ENCODE results near the gene LRRFIP1. TPM values are rescaled to one million over a fixed set of nuclear protein-coding genes. Genes with fewer than 3 reads are reported as not detected.

LRRFIP1 gene
- total and polyA plus RNA-seq, 10 donors = 40.4 to 164 (median 124) TPM

DNA sequence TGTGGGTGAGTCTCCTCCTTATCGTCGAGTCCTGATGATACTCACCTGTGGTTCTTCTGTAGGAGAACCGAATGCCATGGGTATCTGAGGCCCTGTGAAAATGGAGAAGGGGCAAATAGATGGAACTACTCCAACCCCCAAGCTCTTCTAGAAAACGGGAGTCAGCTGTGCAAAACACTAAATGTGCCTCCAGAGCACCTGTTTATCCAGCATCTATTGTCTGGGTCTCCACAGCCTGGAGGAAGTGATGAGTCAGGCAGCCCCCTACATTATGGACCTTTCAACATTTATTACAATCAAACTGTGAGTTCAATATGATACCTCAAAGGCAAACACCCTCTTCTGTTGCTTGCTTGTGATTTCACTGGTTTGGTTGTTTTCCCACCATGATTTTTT lies 9.8 kb upstream of the LRRFIP1 start:
- peaks cover 14 to 48% (median 36%) of the 10 kb centered on the region in 6 donors for H3K4me1 ChIP-seq
- WGBS, 5 donors = 24 to 38% (median 32%) methylated on average over 4 of the region's 4 CpGs
- peak overlapping the region; percentile 10 to 84 (median 74) for H3K27ac ChIP-seq
- DNase-seq = no peak
- H3K27me3 ChIP-seq (replicated peaks in 1 of 7) = no peaks in the 10 kb centered on the region
- intact Hi-C loops (cut with DNase I; ENCODE audit: low total_unique reads) = no loop called here
- TF ChIP-seq POLR2A (IDR thresholded peaks at IDR 0.05) (no peak), POLR2AphosphoS5 (IDR thresholded peaks at IDR 0.05) (no peak)
- TF ChIP-seq, protein P1, sequence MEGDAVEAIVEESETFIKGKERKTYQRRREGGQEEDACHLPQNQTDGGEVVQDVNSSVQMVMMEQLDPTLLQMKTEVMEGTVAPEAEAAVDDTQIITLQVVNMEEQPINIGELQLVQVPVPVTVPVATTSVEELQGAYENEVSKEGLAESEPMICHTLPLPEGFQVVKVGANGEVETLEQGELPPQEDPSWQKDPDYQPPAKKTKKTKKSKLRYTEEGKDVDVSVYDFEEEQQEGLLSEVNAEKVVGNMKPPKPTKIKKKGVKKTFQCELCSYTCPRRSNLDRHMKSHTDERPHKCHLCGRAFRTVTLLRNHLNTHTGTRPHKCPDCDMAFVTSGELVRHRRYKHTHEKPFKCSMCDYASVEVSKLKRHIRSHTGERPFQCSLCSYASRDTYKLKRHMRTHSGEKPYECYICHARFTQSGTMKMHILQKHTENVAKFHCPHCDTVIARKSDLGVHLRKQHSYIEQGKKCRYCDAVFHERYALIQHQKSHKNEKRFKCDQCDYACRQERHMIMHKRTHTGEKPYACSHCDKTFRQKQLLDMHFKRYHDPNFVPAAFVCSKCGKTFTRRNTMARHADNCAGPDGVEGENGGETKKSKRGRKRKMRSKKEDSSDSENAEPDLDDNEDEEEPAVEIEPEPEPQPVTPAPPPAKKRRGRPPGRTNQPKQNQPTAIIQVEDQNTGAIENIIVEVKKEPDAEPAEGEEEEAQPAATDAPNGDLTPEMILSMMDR (IDR thresholded peaks at IDR 0.05 in 8 of 11, conservative IDR thresholded peaks at IDR 0.05 in 3 of 11) = no peak
- no peaks in the 10 kb centered on the region for H3K36me3 ChIP-seq
- no peak overlapping the region for H3K4me3 ChIP-seq
- H3K9me3 ChIP-seq = no peaks in the 10 kb centered on the region

DNA sequence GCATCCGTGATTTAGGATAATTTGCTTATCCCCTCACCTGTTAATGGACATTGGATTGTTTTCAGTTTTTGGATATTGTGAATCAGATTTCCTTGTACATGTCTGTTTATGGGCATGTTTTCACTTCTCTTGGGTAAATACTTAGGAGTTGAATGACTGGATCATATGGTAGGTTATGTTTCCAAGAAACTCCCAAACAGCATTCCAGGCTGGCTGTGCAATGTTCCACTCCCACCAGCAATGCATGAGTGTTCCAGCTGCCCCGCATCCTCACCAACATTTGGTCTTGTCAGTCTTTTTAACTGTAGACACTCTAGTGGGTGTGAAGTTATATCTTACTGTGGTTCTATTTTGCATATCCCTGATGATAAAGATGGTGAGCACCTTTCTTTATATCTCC lies 8.9 kb upstream of the LRRFIP1 start:
- DNase-seq = no peak
- Histone ChIP-seq H3K27ac (peak overlapping the region in 6 of 8 donors; percentile 10 to 84 (median 78)), H3K36me3 (no peaks in the 10 kb centered on the region), H3K4me1 (peaks cover 14 to 48% (median 36%) of the 10 kb centered on the region in 6 donors), H3K4me3 (no peak overlapping the region), H3K27me3 (replicated peaks in 1 of 7) (no peaks in the 10 kb centered on the region), H3K9me3 (no peaks in the 10 kb centered on the region)
- intact Hi-C loops (cut with DNase I; ENCODE audit: low total_unique reads) = no loop called here
- WGBS, 5 donors = 74 to 85% (median 82%) methylated on average over 2 of the region's 2 CpGs
- TF ChIP-seq POLR2AphosphoS5 (IDR thresholded peaks at IDR 0.05) (peak in 1 of 3 donors; percentile 80), POLR2A (IDR thresholded peaks at IDR 0.05) (no peak)

DNA sequence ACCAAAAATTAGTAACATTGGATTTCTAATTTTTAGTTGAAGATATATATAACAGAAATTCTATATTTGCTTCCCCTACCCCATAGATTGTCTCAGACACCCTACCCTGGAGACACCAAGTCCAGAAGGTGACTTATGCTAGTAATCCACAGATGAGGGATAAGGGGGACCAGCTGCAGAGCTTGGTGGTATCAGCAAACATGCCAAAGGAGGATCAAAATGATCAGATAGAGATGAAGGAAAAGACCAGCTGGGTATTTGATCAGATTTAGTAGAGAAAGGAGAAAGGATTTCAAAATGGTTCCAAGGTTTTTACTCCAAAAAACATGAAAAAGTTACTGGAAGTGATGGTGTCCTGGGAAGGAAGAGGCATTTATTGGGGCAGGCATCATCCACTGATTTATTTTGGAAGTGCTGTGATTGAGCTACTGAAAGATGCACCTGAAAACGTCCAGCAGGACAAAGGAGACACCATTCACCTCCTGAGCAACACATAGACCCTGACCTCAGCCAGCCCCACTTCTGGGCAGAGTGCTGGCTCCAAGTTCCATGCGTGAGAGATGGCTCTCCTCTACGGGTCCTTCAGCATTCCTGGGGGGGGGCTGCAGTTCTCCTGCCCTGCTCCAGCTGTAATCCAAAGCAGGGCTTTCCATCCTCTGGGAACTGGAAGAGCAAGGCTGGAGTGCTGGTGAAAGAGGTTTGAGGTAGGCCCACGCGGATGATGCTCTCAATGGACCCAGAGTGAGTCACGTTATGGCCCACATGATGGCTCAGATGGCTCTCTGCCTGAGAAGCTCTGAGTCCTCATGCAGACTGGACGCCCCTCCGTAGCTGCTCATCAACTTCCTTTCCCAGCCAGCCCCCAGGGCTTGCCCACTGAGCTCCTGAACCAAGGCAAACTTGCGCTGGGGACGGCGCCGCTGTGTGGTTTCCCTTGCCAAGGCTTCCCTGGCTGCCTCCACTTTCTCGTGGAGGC lies 3.7 kb upstream of the LRRFIP1 start:
- Histone ChIP-seq H3K36me3 (no peaks in the 10 kb centered on the region), H3K27ac (peak overlapping the region in 3 of 8 donors; percentile 28 to 78 (median 74)), H3K4me3 (no peak overlapping the region), H3K4me1 (peaks cover 7 to 41% (median 31%) of the 10 kb centered on the region in 6 donors), H3K9me3 (no peaks in the 10 kb centered on the region), H3K27me3 (replicated peaks in 1 of 7) (peaks cover 0 to 27% (median 7%) of the 10 kb centered on the region in 7 donors)
- no peak for TF ChIP-seq POLR2AphosphoS5 (IDR thresholded peaks at IDR 0.05)
- TF ChIP-seq POLR2A (IDR thresholded peaks at IDR 0.05) = no peak
- TF ChIP-seq, protein P1 (IDR thresholded peaks at IDR 0.05 in 8 of 11, conservative IDR thresholded peaks at IDR 0.05 in 3 of 11) = no peak
- intact Hi-C loops (cut with DNase I; ENCODE audit: low total_unique reads) = no loop called here
- no peak for DNase-seq
- WGBS, 5 donors = 75 to 88% (median 82%) methylated on average over 11 to 13 of the region's 13 CpGs

DNA sequence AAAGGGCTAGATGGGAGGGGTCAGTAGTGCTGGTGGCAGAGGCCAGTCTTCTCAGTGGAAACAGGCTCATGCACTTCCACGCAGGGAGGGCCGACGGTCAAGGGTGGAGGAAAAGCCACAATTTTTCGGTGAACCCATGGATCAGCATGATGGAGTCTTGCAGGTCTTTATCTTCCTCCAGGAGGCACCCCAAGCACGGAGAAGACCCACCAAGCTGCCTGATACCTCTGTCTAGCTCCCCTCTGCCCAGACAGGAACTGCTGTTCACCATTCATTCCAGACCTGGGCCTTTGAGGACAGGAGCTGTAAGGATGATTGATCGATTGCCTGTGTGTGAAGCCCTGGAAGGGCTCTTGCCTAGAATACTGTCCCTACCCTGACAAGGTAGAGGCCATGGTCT lies 2.8 kb upstream of the LRRFIP1 start:
- Histone ChIP-seq H3K4me1 (peaks cover 7 to 47% (median 35%) of the 10 kb centered on the region in 6 donors), H3K27me3 (replicated peaks in 1 of 7) (peaks cover 0 to 35% (median 9%) of the 10 kb centered on the region in 7 donors), H3K4me3 (no peak overlapping the region), H3K27ac (peak overlapping the region in 5 of 8 donors; percentile 14 to 86 (median 76)), H3K36me3 (no peaks in the 10 kb centered on the region), H3K9me3 (no peaks in the 10 kb centered on the region)
- WGBS, 5 donors = 61 to 98% (median 78%) methylated on average over 6 of the region's 6 CpGs
- no peak for DNase-seq
- TF ChIP-seq, protein P1 (IDR thresholded peaks at IDR 0.05 in 8 of 11, conservative IDR thresholded peaks at IDR 0.05 in 3 of 11) = peak in 1 of 11 experiments; percentile 12
- no peak for TF ChIP-seq POLR2AphosphoS5 (IDR thresholded peaks at IDR 0.05)
- intact Hi-C loops (cut with DNase I; ENCODE audit: low total_unique reads) = no loop called here

Data from spleen (tissue), 11 donors.